ENCODE data around the gene TUFT1. TPM values are rescaled to one million over a fixed set of nuclear protein-coding genes. Genes with fewer than 3 reads are reported as not detected.

The TUFT1 gene
- total RNA-seq, 1 donor from 2014 or later, result 16.0 TPM

DNA sequence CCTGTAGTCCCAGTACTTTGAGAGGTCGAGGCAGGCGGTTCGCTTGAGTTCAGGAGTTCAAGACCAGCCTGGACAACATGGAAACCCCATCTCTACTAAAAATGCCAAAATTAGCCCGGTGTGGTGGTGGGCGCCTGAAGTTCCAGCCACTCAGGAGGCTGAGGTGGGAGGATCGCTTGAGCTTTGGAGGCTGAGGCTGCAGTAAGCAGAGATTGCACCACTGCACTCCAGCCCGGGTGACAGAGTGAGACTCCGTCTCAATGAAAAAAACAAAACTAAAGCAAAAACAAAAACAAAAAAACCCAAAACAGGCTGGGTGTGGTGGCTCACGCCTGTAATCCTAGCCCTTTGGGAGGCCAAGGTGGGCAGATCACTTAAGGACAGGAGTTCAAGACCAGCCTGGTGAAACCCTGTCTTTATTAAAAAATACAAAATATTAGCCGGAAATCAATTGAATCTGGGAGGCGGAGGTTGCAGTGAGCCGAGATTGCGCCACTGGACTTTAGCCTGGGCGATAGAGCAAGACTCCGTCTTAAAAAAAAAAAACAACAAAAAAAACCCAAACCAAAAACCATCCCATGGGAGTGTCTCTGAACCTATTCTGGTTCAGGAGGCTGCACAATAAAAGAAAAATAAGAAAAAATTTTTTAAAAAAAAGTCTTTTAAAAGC, 30.6 kb upstream of the TUFT1 start:
- H3K4me1 ChIP-seq, result peaks cover 27% of the 10 kb centered on the region
- intact Hi-C loops (cut with DNase I), result no loop called here
- no peak overlapping the region for H3K4me3 ChIP-seq
- no peaks in the 10 kb centered on the region for H3K27me3 ChIP-seq
- TF ChIP-seq POLR2A (IDR thresholded peaks at IDR 0.05), result no peak
- no peak for TF ChIP-seq POLR2AphosphoS5 (IDR thresholded peaks at IDR 0.05; ENCODE audit: insufficient read depth in 1 of 2, low read depth in 1 of 2)
- TF ChIP-seq, protein P1, sequence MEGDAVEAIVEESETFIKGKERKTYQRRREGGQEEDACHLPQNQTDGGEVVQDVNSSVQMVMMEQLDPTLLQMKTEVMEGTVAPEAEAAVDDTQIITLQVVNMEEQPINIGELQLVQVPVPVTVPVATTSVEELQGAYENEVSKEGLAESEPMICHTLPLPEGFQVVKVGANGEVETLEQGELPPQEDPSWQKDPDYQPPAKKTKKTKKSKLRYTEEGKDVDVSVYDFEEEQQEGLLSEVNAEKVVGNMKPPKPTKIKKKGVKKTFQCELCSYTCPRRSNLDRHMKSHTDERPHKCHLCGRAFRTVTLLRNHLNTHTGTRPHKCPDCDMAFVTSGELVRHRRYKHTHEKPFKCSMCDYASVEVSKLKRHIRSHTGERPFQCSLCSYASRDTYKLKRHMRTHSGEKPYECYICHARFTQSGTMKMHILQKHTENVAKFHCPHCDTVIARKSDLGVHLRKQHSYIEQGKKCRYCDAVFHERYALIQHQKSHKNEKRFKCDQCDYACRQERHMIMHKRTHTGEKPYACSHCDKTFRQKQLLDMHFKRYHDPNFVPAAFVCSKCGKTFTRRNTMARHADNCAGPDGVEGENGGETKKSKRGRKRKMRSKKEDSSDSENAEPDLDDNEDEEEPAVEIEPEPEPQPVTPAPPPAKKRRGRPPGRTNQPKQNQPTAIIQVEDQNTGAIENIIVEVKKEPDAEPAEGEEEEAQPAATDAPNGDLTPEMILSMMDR (IDR thresholded peaks at IDR 0.05), result no peak
- no peak overlapping the region for H3K27ac ChIP-seq
- H3K36me3 ChIP-seq, result no peaks in the 10 kb centered on the region
- no peaks in the 10 kb centered on the region for H3K9me3 ChIP-seq
- no peak for DNase-seq (ENCODE audit: extremely low spot score in 2 of 2)

DNA sequence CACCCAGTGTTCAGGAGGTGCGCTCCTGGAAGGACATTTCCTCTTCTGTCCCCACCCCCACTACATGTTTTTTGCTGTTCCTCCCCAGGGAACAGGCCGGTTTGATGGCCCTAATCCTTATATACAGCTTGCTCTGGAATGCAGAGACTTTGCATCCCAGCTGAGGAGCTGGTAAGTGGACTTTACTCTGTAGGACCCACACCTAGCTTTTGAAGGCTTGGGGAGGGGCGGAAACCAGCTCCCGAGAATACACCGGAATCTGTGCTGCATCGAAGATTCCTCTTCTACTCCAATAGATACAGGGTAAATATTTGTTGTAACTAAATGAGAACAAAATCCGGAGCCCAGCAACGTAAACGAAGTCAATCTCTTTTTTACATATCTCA, 30.1 kb upstream of the TUFT1 start:
- intact Hi-C loops (cut with DNase I), result no loop called here
- Histone ChIP-seq H3K27ac (no peak overlapping the region), H3K4me1 (peaks cover 27% of the 10 kb centered on the region), H3K27me3 (no peaks in the 10 kb centered on the region), H3K36me3 (no peaks in the 10 kb centered on the region), H3K4me3 (no peak overlapping the region), H3K9me3 (no peaks in the 10 kb centered on the region)
- no peak for DNase-seq (ENCODE audit: extremely low spot score in 2 of 2)
- TF ChIP-seq POLR2AphosphoS5 (IDR thresholded peaks at IDR 0.05; ENCODE audit: insufficient read depth in 1 of 2, low read depth in 1 of 2) (no peak), POLR2A (IDR thresholded peaks at IDR 0.05) (no peak)
- TF ChIP-seq, protein P1 (IDR thresholded peaks at IDR 0.05), result no peak

DNA sequence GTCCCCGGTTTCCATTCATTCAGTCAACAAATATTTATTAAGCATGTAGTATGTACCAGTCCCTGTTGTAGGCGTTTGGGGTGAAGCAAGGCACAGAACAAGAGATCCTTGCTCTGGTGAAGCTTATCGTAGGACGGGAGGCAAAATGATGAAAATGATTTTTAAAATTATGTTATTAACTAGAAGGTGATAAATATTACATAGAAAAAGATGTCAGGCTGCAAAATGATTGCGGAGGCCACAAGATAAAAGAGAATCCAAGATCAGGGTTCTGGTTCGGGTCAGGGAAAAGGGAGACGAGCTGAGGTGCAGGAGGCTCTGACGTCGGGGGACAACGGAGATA, 29.5 kb upstream of the TUFT1 start:
- Histone ChIP-seq H3K4me1 (peaks cover 27% of the 10 kb centered on the region), H3K9me3 (no peaks in the 10 kb centered on the region), H3K27ac (peak overlapping the region; percentile 56), H3K4me3 (peak overlapping the region; percentile 58 to 64), H3K36me3 (no peaks in the 10 kb centered on the region), H3K27me3 (no peaks in the 10 kb centered on the region)
- no peak for DNase-seq (ENCODE audit: extremely low spot score in 2 of 2)
- no peak for TF ChIP-seq POLR2AphosphoS5 (IDR thresholded peaks at IDR 0.05; ENCODE audit: insufficient read depth in 1 of 2, low read depth in 1 of 2)
- no peak for TF ChIP-seq POLR2A (IDR thresholded peaks at IDR 0.05)
- TF ChIP-seq, protein P1 (IDR thresholded peaks at IDR 0.05), result no peak
- intact Hi-C loops (cut with DNase I), result no loop called here

DNA sequence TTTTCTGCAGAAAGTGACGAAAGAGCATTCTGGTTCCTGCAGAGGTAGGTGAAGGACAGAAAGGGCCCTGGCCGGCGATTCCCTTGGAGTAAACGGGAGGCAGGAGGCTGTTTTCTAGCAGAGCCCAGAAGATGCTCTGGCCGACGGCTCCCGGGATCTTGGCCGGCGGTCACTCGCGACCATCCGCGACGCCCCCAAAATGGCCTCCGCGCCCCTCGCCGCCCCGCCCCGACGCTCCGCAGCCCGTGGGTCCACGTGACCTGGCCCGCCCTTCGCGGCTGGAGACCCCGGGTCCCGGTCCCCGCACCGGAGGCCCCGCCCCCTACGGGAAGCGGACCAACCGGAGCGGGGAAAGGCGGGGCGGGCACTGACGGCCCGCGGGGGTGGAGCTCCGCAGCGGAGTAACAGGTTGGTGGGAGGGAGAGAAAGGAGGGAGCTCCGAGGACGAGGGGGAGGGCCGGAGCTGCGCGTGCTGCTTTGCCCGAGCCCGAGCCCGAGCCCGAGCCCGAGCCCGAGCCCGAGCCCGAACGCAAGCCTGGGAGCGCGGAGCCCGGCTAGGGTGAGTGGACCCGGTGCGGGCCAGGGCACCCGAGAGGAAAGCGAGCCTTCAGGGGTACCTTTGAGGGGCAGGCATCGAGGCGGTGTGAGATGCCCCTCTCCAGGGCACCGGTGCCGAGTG, 29.0 kb upstream of the TUFT1 start, which contains the start of gene CGN:
Gene CGN, plus strand, starts transcription at position 431 of the 679 bp plus-strand sequence. CDS start 7,133 bp downstream, outside the sequence.
- no peaks in the 10 kb centered on the region for H3K27me3 ChIP-seq
- H3K4me1 ChIP-seq, result peaks cover 27% of the 10 kb centered on the region
- H3K27ac ChIP-seq, result peak within 1 kb of the TSS; percentile 56
- TF ChIP-seq POLR2AphosphoS5 (IDR thresholded peaks at IDR 0.05; ENCODE audit: insufficient read depth in 1 of 2, low read depth in 1 of 2), result peak in 1 of 2 donors; percentile 23
- TF ChIP-seq, protein P1 (IDR thresholded peaks at IDR 0.05), result no peak
- DNase-seq (ENCODE audit: extremely low spot score in 2 of 2), result no peak
- no peaks in the 10 kb centered on the region for H3K9me3 ChIP-seq
- H3K36me3 ChIP-seq, result no peaks in the 10 kb centered on the region
- peak within 1 kb of the TSS; percentile 58 to 64 for H3K4me3 ChIP-seq
- intact Hi-C loops (cut with DNase I), result no loop called here

DNA sequence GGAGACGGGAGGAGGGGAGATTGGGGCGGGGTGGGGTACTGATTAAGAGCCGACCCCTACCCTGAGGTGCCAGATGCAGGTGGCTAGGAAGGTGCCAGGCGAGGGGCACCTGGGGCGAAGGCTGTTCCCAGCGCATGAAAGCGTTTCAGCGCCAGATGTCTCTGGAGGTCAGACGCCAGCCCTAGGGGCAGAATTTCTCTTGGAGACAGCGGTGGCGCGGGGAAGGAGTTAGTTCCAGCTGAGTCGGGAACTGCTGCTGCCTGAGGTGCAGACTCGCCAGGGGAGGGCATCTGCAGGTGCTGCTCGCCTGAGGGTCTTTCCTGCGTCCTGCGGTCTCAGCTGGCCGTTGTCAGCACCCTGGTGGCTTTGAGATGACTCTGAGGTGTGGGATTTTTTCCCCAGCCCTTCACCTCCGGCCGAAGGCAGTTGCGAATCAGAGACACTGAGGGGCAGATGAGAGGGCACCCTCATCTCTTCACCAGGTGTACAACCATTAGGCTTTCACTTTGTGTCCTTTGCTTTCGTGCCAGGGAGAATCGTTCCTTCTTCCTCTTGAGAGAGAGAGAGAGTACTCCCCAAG, 28.4 kb upstream of the TUFT1 start:
- intact Hi-C loops (cut with DNase I), result no loop called here
- no peaks in the 10 kb centered on the region for H3K9me3 ChIP-seq
- DNase-seq (ENCODE audit: extremely low spot score in 2 of 2), result no peak
- H3K4me1 ChIP-seq, result peaks cover 27% of the 10 kb centered on the region
- TF ChIP-seq POLR2A (IDR thresholded peaks at IDR 0.05) (no peak), POLR2AphosphoS5 (IDR thresholded peaks at IDR 0.05; ENCODE audit: insufficient read depth in 1 of 2, low read depth in 1 of 2) (no peak)
- TF ChIP-seq, protein P1 (IDR thresholded peaks at IDR 0.05), result no peak
- peak overlapping the region; percentile 56 for H3K27ac ChIP-seq
- H3K36me3 ChIP-seq, result no peaks in the 10 kb centered on the region
- no peaks in the 10 kb centered on the region for H3K27me3 ChIP-seq
- peak overlapping the region; percentile 58 to 64 for H3K4me3 ChIP-seq

Measured in vagina (tissue), 2 donors.